GM18526 (cell line): Measurements from ENCODE around the gene CD46.

ENCODE experiments used
- POLR2A ChIP-seq: IDR thresholded peaks from 3 replicates; pipeline ENCODE4 v1.6.1; 2011; ENCODE audit not compliant: insufficient read length; ENCODE audit errors: extremely low read depth

CD46 gene

GRCh38 chr1:207830788-207831187, 78.9 kb downstream of the CD46 start:
- TF ChIP-seq POLR2A: no peak

GRCh38 chr1:207831517-207832327, 79.9 kb downstream of the CD46 start:
- no peak for TF ChIP-seq POLR2A

GRCh38 chr1:207832796-207833195, 80.9 kb downstream of the CD46 start:
- no peak for TF ChIP-seq POLR2A

- no peak for TF ChIP-seq POLR2A
Observed at GRCh38 chr1:207833381-207833780, 81.5 kb downstream of the CD46 start.

GRCh38 chr1:207833956-207834660, 82.3 kb downstream of the CD46 start:
- TF ChIP-seq POLR2A: no peak

- no peak for TF ChIP-seq POLR2A
Observed at GRCh38 chr1:207835958-207836357, 84.1 kb downstream of the CD46 start.

GRCh38 chr1:207836591-207837347, 84.9 kb downstream of the CD46 start:
- TF ChIP-seq POLR2A: no peak

- TF ChIP-seq POLR2A: no peak
Observed at GRCh38 chr1:207837673-207838072, 85.8 kb downstream of the CD46 start.

- no peak for TF ChIP-seq POLR2A
Observed at GRCh38 chr1:207838156-207839082, 86.6 kb downstream of the CD46 start.

- no peak for TF ChIP-seq POLR2A
Observed at GRCh38 chr1:207839083-207839413, 87.2 kb downstream of the CD46 start.

GRCh38 chr1:207840380-207840779, 88.5 kb downstream of the CD46 start:
- TF ChIP-seq POLR2A: no peak

GRCh38 chr1:207841293-207841692, 89.4 kb downstream of the CD46 start:
- TF ChIP-seq POLR2A: no peak

- TF ChIP-seq POLR2A: no peak
Observed at GRCh38 chr1:207841901-207842300, 90.0 kb downstream of the CD46 start.

- no peak for TF ChIP-seq POLR2A
Observed at GRCh38 chr1:207842506-207842905, 90.7 kb downstream of the CD46 start.

GRCh38 chr1:207844371-207844770, 92.5 kb downstream of the CD46 start:
- no peak for TF ChIP-seq POLR2A
